IgD-negative memory B cell (primary cell): ENCODE results near the gene PLCG1. TPM values are rescaled to one million over a fixed set of nuclear protein-coding genes. Genes with fewer than 3 reads are reported as not detected.

Source experiments
- polyA plus RNA-seq: library from polyadenylated mRNA; unstranded; fragments of 300-500 nt; fragmentation: Illumina TruSeq; gene quantifications from one replicate; pipeline ENCODE4 v1.2.3, GENCODE V29; 2021

The PLCG1 gene
- polyA plus RNA-seq, 1 donor from 2014 or later: 12.8 TPM

Other genes with a start within 250 kb of the PLCG1 start
- gene TOP1, start 108.7 kb upstream of the PLCG1 start, polyA plus RNA-seq: 17.0 TPM
- 3.4 TPM for gene ZHX3, start 180.2 kb downstream of the PLCG1 start, polyA plus RNA-seq
- gene LPIN3, start 203.3 kb downstream of the PLCG1 start, polyA plus RNA-seq: not detected
- not detected for gene EMILIN3, start 229.3 kb downstream of the PLCG1 start, polyA plus RNA-seq